ENCODE data around the gene NOL9.

The NOL9 gene

GRCh38 chr1:6521536-6521935 lies 32.8 kb downstream of the NOL9 start:
- DNase-seq (ENCODE audit: low read depth, low spot score), result no peak

- peak; percentile 83 for DNase-seq (ENCODE audit: low read depth, low spot score)
Measured at GRCh38 chr1:6519935-6520671, 34.2 kb downstream of the NOL9 start.

GRCh38 chr1:6519491-6519934 lies 34.8 kb downstream of the NOL9 start:
- no peak for DNase-seq (ENCODE audit: low read depth, low spot score)

GRCh38 chr1:6517435-6517851 lies 36.9 kb downstream of the NOL9 start:
- DNase-seq (ENCODE audit: low read depth, low spot score), result no peak

- no peak for DNase-seq (ENCODE audit: low read depth, low spot score)
Measured at GRCh38 chr1:6515771-6516170, 38.5 kb downstream of the NOL9 start.

- DNase-seq (ENCODE audit: low read depth, low spot score), result no peak
Measured at GRCh38 chr1:6513320-6513801, 41.0 kb downstream of the NOL9 start.

GRCh38 chr1:6512908-6513280 lies 41.4 kb downstream of the NOL9 start:
- no peak for DNase-seq (ENCODE audit: low read depth, low spot score)

- no peak for DNase-seq (ENCODE audit: low read depth, low spot score)
Measured at GRCh38 chr1:6512245-6512907, 41.9 kb downstream of the NOL9 start.

- DNase-seq (ENCODE audit: low read depth, low spot score), result no peak
Measured at GRCh38 chr1:6511561-6512244, 42.6 kb downstream of the NOL9 start.

- DNase-seq (ENCODE audit: low read depth, low spot score), result no peak
Measured at GRCh38 chr1:6511056-6511455, 43.3 kb downstream of the NOL9 start.

- no peak for DNase-seq (ENCODE audit: low read depth, low spot score)
Measured at GRCh38 chr1:6510493-6510892, 43.8 kb downstream of the NOL9 start.

- no peak for DNase-seq (ENCODE audit: low read depth, low spot score)
Measured at GRCh38 chr1:6509919-6510291, 44.4 kb downstream of the NOL9 start.

- DNase-seq (ENCODE audit: low read depth, low spot score), result no peak
Measured at GRCh38 chr1:6509220-6509918, 44.9 kb downstream of the NOL9 start.

- DNase-seq (ENCODE audit: low read depth, low spot score), result no peak
Measured at GRCh38 chr1:6508816-6509189, 45.5 kb downstream of the NOL9 start.

GRCh38 chr1:6508154-6508815 lies 46.0 kb downstream of the NOL9 start:
- no peak for DNase-seq (ENCODE audit: low read depth, low spot score)

- DNase-seq (ENCODE audit: low read depth, low spot score), result no peak
Measured at GRCh38 chr1:6507461-6507911, 46.8 kb downstream of the NOL9 start.

- DNase-seq (ENCODE audit: low read depth, low spot score), result no peak
Measured at GRCh38 chr1:6507037-6507428, 47.3 kb downstream of the NOL9 start.

- DNase-seq (ENCODE audit: low read depth, low spot score), result no peak
Measured at GRCh38 chr1:6506210-6507036, 47.9 kb downstream of the NOL9 start.

- DNase-seq (ENCODE audit: low read depth, low spot score), result no peak
Measured at GRCh38 chr1:6505367-6506209, 48.7 kb downstream of the NOL9 start.

- no peak for DNase-seq (ENCODE audit: low read depth, low spot score)
Measured at GRCh38 chr1:6504887-6505286, 49.4 kb downstream of the NOL9 start.

All from iPS DF 19.7 (cell line).